Measurements from ENCODE around the gene APEH. TPM values are rescaled to one million over a fixed set of nuclear protein-coding genes. Genes with fewer than 3 reads are reported as not detected.

Gene APEH
- total RNA-seq, 1 experiment from 2014 or later, result 246 TPM

- Histone ChIP-seq H3K4me3 (replicated peaks in 1 of 2; ENCODE audit: low read depth in 1 of 2, low read length in 2 of 2) (no peak overlapping the region), H2AFZ (ENCODE audit: low read depth, low read length, poor library complexity, severe bottlenecking) (no peak overlapping the region), H3K4me2 (ENCODE audit: low read length) (no peak overlapping the region), H4K20me1 (ENCODE audit: insufficient read depth) (no peaks in the 10 kb centered on the region), H3K79me2 (ENCODE audit: insufficient read depth, low read length) (no peaks in the 10 kb centered on the region), H3K36me3 (ENCODE audit: control insufficient read depth in 1 of 2, insufficient read depth in 2 of 2, low read length in 2 of 2) (no peaks in the 10 kb centered on the region), H3K9me2 (ENCODE audit: insufficient read depth) (no peaks in the 10 kb centered on the region), H3K9me3 (ENCODE audit: control insufficient read depth in 1 of 2, insufficient read depth in 1 of 2, low read depth in 1 of 2, low read length in 2 of 2) (no peaks in the 10 kb centered on the region), H3K27me3 (ENCODE audit: insufficient read depth, low read length) (no peaks in the 10 kb centered on the region), H3K9ac (ENCODE audit: low read length) (no peak overlapping the region), H3K4me1 (ENCODE audit: control insufficient read depth in 1 of 2, insufficient read depth in 2 of 2, low read length in 2 of 2) (peaks cover 13 to 22% of the 10 kb centered on the region in 2 experiments), H3K27ac (ENCODE audit: low read depth, low read length) (no peak overlapping the region)
- intact Hi-C loops (cut with micrococcal nuclease), result no loop called here
- TF ChIP-seq RAD21 (IDR thresholded peaks at IDR 0.05; ENCODE audit: low read depth) (no peak), POLR2A (IDR thresholded peaks at IDR 0.05; ENCODE audit: borderline replicate concordance, extremely low read depth, insufficient read depth, insufficient read length) (no peak), TCF7L2 (IDR thresholded peaks at IDR 0.05; ENCODE audit: borderline replicate concordance, extremely low read depth, insufficient read depth, insufficient read length) (no peak), JUND (IDR thresholded peaks at IDR 0.05) (no peak), YY1 (IDR thresholded peaks at IDR 0.05; ENCODE audit: extremely low read depth, insufficient replicate concordance, low read depth, low read length) (no peak), ZFX (IDR thresholded peaks at IDR 0.05) (no peak), SP1 (IDR thresholded peaks at IDR 0.05; ENCODE audit: low read depth) (no peak), SIN3A (IDR thresholded peaks at IDR 0.05; ENCODE audit: low read depth) (no peak), ZBTB33 (IDR thresholded peaks at IDR 0.05; ENCODE audit: extremely low read depth, insufficient replicate concordance, low read length) (no peak), CBX3 (IDR thresholded peaks at IDR 0.05; ENCODE audit: low read depth) (no peak), EGR1 (IDR thresholded peaks at IDR 0.05; ENCODE audit: low read depth) (no peak)
- DNase-seq (ENCODE audit: low read depth, low spot score) (no peak), ATAC-seq (no peak)
- ChIA-PET CTCF (no interaction called here), POLR2A (no interaction called here), RAD21 (ENCODE audit: low non-redundant PET in 1 of 2, low total read pairs in 2 of 2, uncharacterized antibody in 2 of 2, unreplicated experiment in 2 of 2) (no interaction called here)
- no TSS peak for BruUV-seq (replicated peaks)
Measured at GRCh38 chr3:49642708-49643145, 31.4 kb upstream of the APEH start.

Data from HCT116 (cell line).